ENCODE data around the gene CUL9.
A peak's percentile ranks its signal among the peaks of the same experiment; 100 is the strongest.
"Not testable (repeated sequence)": the region's sequence is repeated elsewhere in the genome, so short reads cannot be mapped to it uniquely, and the experiment has no call there.

CUL9 gene

GRCh38 chr6:43181942-43182860 is at the start of gene CUL9:
Gene CUL9, plus strand, starts transcription at chr6:43182196. Its CDS starts 2,115 bp downstream, at chr6:43184311.
- peak; percentile 75 for DNase-seq

GRCh38 chr6:43138267-43138666 is 43.7 kb upstream of the CUL9 start:
- in situ Hi-C loops (cut with MboI; ENCODE audit: low pct_unique_long_range_greater_than_20kb, low sequenced_read_pairs) = no loop called here

More at GRCh38 chr6:43181942-43182860, at the start of gene CUL9:
- in situ Hi-C loops (cut with MboI; ENCODE audit: low pct_unique_long_range_greater_than_20kb, low sequenced_read_pairs) = no loop called here

GRCh38 chr6:43139973-43140372 is 42.0 kb upstream of the CUL9 start:
- in situ Hi-C loops (cut with MboI; ENCODE audit: low pct_unique_long_range_greater_than_20kb, low sequenced_read_pairs); DNase-seq: not testable (repeated sequence)

More at GRCh38 chr6:43138267-43138666, 43.7 kb upstream of the CUL9 start:
- DNase-seq = no peak

GRCh38 chr6:43141644-43142043 is 40.4 kb upstream of the CUL9 start:
- DNase-seq = no peak
- in situ Hi-C loops (cut with MboI; ENCODE audit: low pct_unique_long_range_greater_than_20kb, low sequenced_read_pairs) = no loop called here

- DNase-seq = no peak
- in situ Hi-C loops (cut with MboI; ENCODE audit: low pct_unique_long_range_greater_than_20kb, low sequenced_read_pairs) = no loop called here
Observed at GRCh38 chr6:43142101-43142500, 39.9 kb upstream of the CUL9 start.

- DNase-seq = peak; percentile 89
- in situ Hi-C loops (cut with MboI; ENCODE audit: low pct_unique_long_range_greater_than_20kb, low sequenced_read_pairs) = no loop called here
Observed at GRCh38 chr6:43143235-43144128, 38.5 kb upstream of the CUL9 start.

- in situ Hi-C loops (cut with MboI; ENCODE audit: low pct_unique_long_range_greater_than_20kb, low sequenced_read_pairs) = no loop called here
- no peak for DNase-seq
Observed at GRCh38 chr6:43144879-43145278, 37.1 kb upstream of the CUL9 start.

- no peak for DNase-seq
- in situ Hi-C loops (cut with MboI; ENCODE audit: low pct_unique_long_range_greater_than_20kb, low sequenced_read_pairs) = no loop called here
Observed at GRCh38 chr6:43146261-43146660, 35.7 kb upstream of the CUL9 start.

- in situ Hi-C loops (cut with MboI; ENCODE audit: low pct_unique_long_range_greater_than_20kb, low sequenced_read_pairs) = no loop called here
- DNase-seq = no peak
Observed at GRCh38 chr6:43146709-43147688, 35.0 kb upstream of the CUL9 start.

- no peak for DNase-seq
- in situ Hi-C loops (cut with MboI; ENCODE audit: low pct_unique_long_range_greater_than_20kb, low sequenced_read_pairs) = no loop called here
Observed at GRCh38 chr6:43147691-43148477, 34.1 kb upstream of the CUL9 start.

- in situ Hi-C loops (cut with MboI; ENCODE audit: low pct_unique_long_range_greater_than_20kb, low sequenced_read_pairs) = no loop called here
- DNase-seq = no peak
Observed at GRCh38 chr6:43149265-43149664, 32.7 kb upstream of the CUL9 start.

GRCh38 chr6:43150051-43150751 is 31.8 kb upstream of the CUL9 start:
- in situ Hi-C loops (cut with MboI; ENCODE audit: low pct_unique_long_range_greater_than_20kb, low sequenced_read_pairs) = no loop called here
- DNase-seq = no peak

GRCh38 chr6:43159599-43159998 is 22.4 kb upstream of the CUL9 start:
- DNase-seq = no peak
- in situ Hi-C loops (cut with MboI; ENCODE audit: low pct_unique_long_range_greater_than_20kb, low sequenced_read_pairs) = no loop called here

GRCh38 chr6:43163899-43164298 is 18.1 kb upstream of the CUL9 start:
- no peak for DNase-seq
- in situ Hi-C loops (cut with MboI; ENCODE audit: low pct_unique_long_range_greater_than_20kb, low sequenced_read_pairs) = no loop called here

GRCh38 chr6:43170417-43170930 is 11.5 kb upstream of the CUL9 start:
- DNase-seq = no peak
- in situ Hi-C loops (cut with MboI; ENCODE audit: low pct_unique_long_range_greater_than_20kb, low sequenced_read_pairs) = no loop called here

GRCh38 chr6:43170931-43171706 is 10.9 kb upstream of the CUL9 start, which contains the start of gene SRF:
Gene SRF, plus strand, starts transcription at chr6:43171269. Its CDS starts 388 bp downstream, at chr6:43171657.
- in situ Hi-C loops (cut with MboI; ENCODE audit: low pct_unique_long_range_greater_than_20kb, low sequenced_read_pairs) = no loop called here

More at GRCh38 chr6:43170931-43171706, 10.9 kb upstream of the CUL9 start, which contains the start of gene SRF:
- DNase-seq = peak; percentile 100
